IMR-90 (cell line): ENCODE measurements around the gene MAGI2. TPM values are rescaled to one million over a fixed set of nuclear protein-coding genes. Genes with fewer than 3 reads are reported as not detected.
A peak's percentile ranks its signal among the peaks of the same experiment; 100 is the strongest.

Source experiments
- ATAC-seq: fragments of 200-7000 bp; cut with Tn5 transposase; 2 replicates; pipeline ENCODE4 v1.9.1; 2020; ENCODE audit warnings: low read depth, mild to moderate bottlenecking, moderate library complexity
- BruUV-seq: library from RNA; stranded (reverse); fragments of 400-500 nt; replicated peaks from 2 replicates; lab custom pipeline; 2021; lab: Mats Ljungman, UMichigan
- CTCF ChIA-PET: fragments of 300-600 bp; formaldehyde crosslinking; extraction: SDS; loops from one replicate; lab custom pipeline; 2021; ENCODE audit warnings: antibody characterized with exemption; lab: Yijun Ruan, JAX
- POLR2A ChIA-PET: fragments of 300-600 bp; sonication (Branson Sonifier 250); formaldehyde crosslinking; loops from one replicate; lab custom pipeline; 2022; ENCODE audit warnings: antibody characterized with exemption; ENCODE audit not compliant: unreplicated experiment; lab: Charles Lee
- DNase-seq: peaks from one replicate; pipeline ENCODE4 v3.0.0; 2013
- H2AFZ ChIP-seq: replicated peaks from 2 replicates; pipeline ENCODE3; 2013; ENCODE audit warnings: low read length, mild to moderate bottlenecking; ENCODE audit not compliant: poor library complexity
- H2AK5ac ChIP-seq: 2 replicates; pipeline ENCODE4 v1.6.1; 2013; ENCODE audit warnings: low read depth, low read length, inconsistent platforms
- H2AK9ac ChIP-seq: replicated peaks from 2 replicates; pipeline ENCODE3; 2013; ENCODE audit warnings: mild to moderate bottlenecking, low read depth, low read length, moderate library complexity; ENCODE audit not compliant: poor library complexity
- H2BK120ac ChIP-seq: 2 replicates; pipeline ENCODE4 v1.6.1; 2013; ENCODE audit warnings: low read depth, low read length, inconsistent platforms
- H2BK15ac ChIP-seq: 3 replicates; pipeline ENCODE4 v1.6.1; 2013; ENCODE audit warnings: low read depth, low read length, inconsistent platforms
- H2BK20ac ChIP-seq: 2 replicates; pipeline ENCODE4 v1.6.1; 2013; ENCODE audit warnings: low read depth, mild to moderate bottlenecking, inconsistent platforms, low read length, moderate library complexity
- H2BK5ac ChIP-seq: 2 replicates; pipeline ENCODE4 v1.6.1; 2013; ENCODE audit warnings: mild to moderate bottlenecking, low read depth, low read length, inconsistent platforms; ENCODE audit not compliant: poor library complexity, severe bottlenecking
- H3K14ac ChIP-seq: replicated peaks from 2 replicates; pipeline ENCODE4 v1.6.1; 2013; ENCODE audit warnings: low read depth, low read length, inconsistent platforms
- H3K18ac ChIP-seq: 2 replicates; pipeline ENCODE4 v1.6.1; 2013; ENCODE audit warnings: low read depth, low read length, control low read depth
- H3K23ac ChIP-seq: 2 replicates; pipeline ENCODE4 v1.6.1; 2013; ENCODE audit warnings: low read depth, low read length, inconsistent platforms
- H3K27ac ChIP-seq: 2 replicates; pipeline ENCODE4 v1.5.1; 2013; ENCODE audit warnings: mild to moderate bottlenecking, control low read depth, low read length; ENCODE audit not compliant: insufficient read depth
- H3K27me3 ChIP-seq: 2 replicates; pipeline ENCODE4 v1.6.1; 2013; ENCODE audit warnings: low read length; ENCODE audit not compliant: control insufficient read depth, insufficient read depth
- H3K36me3 ChIP-seq: 2 replicates; pipeline ENCODE4 v1.6.1; 2013; ENCODE audit warnings: low read length, mixed read lengths; ENCODE audit not compliant: control insufficient read depth, insufficient read depth
- H3K4ac ChIP-seq: 2 replicates; pipeline ENCODE4 v1.6.1; 2013; ENCODE audit warnings: low read depth, low read length, inconsistent platforms
- H3K4me1 ChIP-seq: 2 replicates; pipeline ENCODE4 v1.6.1; 2013; ENCODE audit warnings: low read length, mixed read lengths; ENCODE audit not compliant: control insufficient read depth, insufficient read depth
- H3K4me2 ChIP-seq: 2 replicates; pipeline ENCODE4 v1.6.1; 2013; ENCODE audit warnings: low read depth, mild to moderate bottlenecking, control low read depth, low read length, moderate library complexity
- H3K4me3 ChIP-seq: 2 replicates; pipeline ENCODE4 v1.5.1; 2013; ENCODE audit warnings: low read depth, mild to moderate bottlenecking, control low read depth, low read length, moderate library complexity; ENCODE audit not compliant: insufficient read depth
- H3K56ac ChIP-seq: 2 replicates; pipeline ENCODE4 v1.6.1; 2013; ENCODE audit warnings: low read length, inconsistent platforms; ENCODE audit not compliant: insufficient read depth; ENCODE audit errors: extremely low read depth
- H3K79me1 ChIP-seq, 2 experiments: 2 replicates each; pipeline ENCODE4 v1.6.1; 2013; ENCODE audit warnings: low read length in 2 of 2, inconsistent platforms in 1 of 2, low read depth in 1 of 2
- H3K9ac ChIP-seq: 2 replicates; pipeline ENCODE4 v1.6.1; 2013; ENCODE audit warnings: low read depth, low read length, control low read depth
- H3K9me1 ChIP-seq: 2 replicates; pipeline ENCODE4 v1.6.1; 2013; ENCODE audit warnings: low read length, inconsistent platforms; ENCODE audit not compliant: insufficient read depth
- H3K9me3 ChIP-seq: 2 replicates; pipeline ENCODE4 v1.6.1; 2013; ENCODE audit warnings: low read length; ENCODE audit not compliant: control insufficient read depth, insufficient read depth
- H4K20me1 ChIP-seq: 2 replicates; pipeline ENCODE4 v1.6.1; 2013; ENCODE audit warnings: low read length, inconsistent platforms; ENCODE audit not compliant: insufficient read depth
- H4K5ac ChIP-seq: 2 replicates; pipeline ENCODE4 v1.6.1; 2013; ENCODE audit warnings: mild to moderate bottlenecking, low read depth, low read length, control low read depth
- H4K8ac ChIP-seq, 2 experiments: 2 replicates each; pipeline ENCODE4 v1.6.1; 2013; ENCODE audit warnings: low read depth in 2 of 2, low read length in 2 of 2, control low read depth in 1 of 2, inconsistent platforms in 1 of 2
- H4K91ac ChIP-seq: 2 replicates; pipeline ENCODE4 v1.6.1; 2013; ENCODE audit warnings: low read depth, low read length, inconsistent platforms; ENCODE audit not compliant: insufficient read depth
- RAD21 ChIP-seq: IDR thresholded peaks from 2 replicates; pipeline ENCODE4 v1.6.1; 2012; ENCODE audit warnings: low read length, improper control_type of control experiment
- WGBS, 2 experiments: methylation state at CpG; one replicate each; pipeline versions ENCODE4 v1.1.5 to v1.1.7; 2013; ENCODE audit warnings: missing lambda C conversion rate in 2 of 2; ENCODE audit not compliant: insufficient read length in 1 of 2; ENCODE audit errors: extremely low coverage in 2 of 2; 5-methylcytosine and 5-hydroxymethylcytosine counted together
- dilution Hi-C: fragments of 300-500 bp; cut with HindIII; formaldehyde crosslinking; loops from one replicate; pipeline ENCODE4 v1.14.3; 2018; ENCODE audit warnings: low sequenced_read_pairs; ENCODE audit not compliant: unreplicated experiment
- in situ Hi-C: fragments of 300-500 bp; cut with MboI; formaldehyde crosslinking; loops from 3 replicates; pipeline ENCODE4 v1.14.3; 2019; ENCODE audit warnings: low sequenced_read_pairs, inconsistent platforms, mixed read lengths
- intact Hi-C: fragments of 100-400 bp; cut with micrococcal nuclease; formaldehyde crosslinking; loops from 2 replicates; pipeline ENCODE4 v1.10.0; 2022
- polyA plus RNA-seq, 3 experiments: library from polyadenylated mRNA; depleted of rRNA; stranded (reverse); fragments of >200 nt; gene quantifications; 2 replicates each; pipeline ENCODE4 v1.2.3, GENCODE V29; 2012; ENCODE audit warnings: low replicate concordance in 1 of 3
- total RNA-seq: library from RNA; depleted of rRNA; stranded (reverse); fragments of >200 nt; gene quantifications from 2 replicates; pipeline ENCODE4 v1.2.3, GENCODE V29; 2012

Gene MAGI2
- total and polyA plus RNA-seq, 2 of the 4 experiments (the other 2 are of a cell fraction): 2.5 to 17.9 TPM

DNA sequence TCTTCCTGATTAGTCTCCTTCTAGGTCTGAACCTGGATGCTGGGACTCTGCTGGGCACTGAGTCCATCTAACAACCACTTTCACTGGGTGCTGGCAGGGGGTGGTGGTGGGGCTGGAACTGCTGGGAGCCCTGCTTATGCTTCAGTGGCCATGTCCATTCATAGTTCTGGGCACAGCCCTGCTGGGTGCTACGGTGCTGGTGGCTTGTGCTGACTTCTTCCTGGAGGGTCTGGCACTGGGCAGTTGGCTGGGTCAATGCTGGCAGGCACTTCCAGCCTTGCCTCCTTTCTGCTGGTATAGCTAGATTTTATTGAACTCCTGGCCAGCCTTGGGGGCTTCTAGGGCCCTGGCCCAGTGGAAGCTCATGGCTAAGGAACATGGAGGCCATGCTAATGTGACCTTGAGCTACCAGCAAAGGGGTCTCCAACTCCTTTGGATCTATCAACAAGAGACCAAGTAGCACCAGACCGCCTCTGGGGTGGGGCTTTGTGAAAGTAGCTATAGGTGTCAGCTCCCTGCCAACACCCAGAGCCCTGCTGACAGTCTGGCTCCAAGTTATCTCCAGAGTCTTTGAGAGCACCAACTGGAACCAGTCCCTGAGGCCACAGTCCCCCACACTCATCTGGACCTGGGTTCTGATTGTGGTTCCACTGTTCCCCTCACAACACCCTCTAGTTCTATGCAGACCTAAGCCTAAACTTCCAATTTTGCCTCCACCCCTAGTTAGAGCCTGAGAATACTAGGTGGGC is 99.6 kb downstream of the MAGI2 start:
- no peaks in the 10 kb centered on the region for H3K9me3 ChIP-seq
- H2AK5ac ChIP-seq: no peak overlapping the region
- no peak overlapping the region for H3K18ac ChIP-seq
- WGBS, 2 experiments: 100% methylated on average over 1 of the region's 2 CpGs; no CpG with 5 or more reads in 1 of the 2 experiments
- H4K8ac ChIP-seq: no peak overlapping the region
- H2BK20ac ChIP-seq: no peak overlapping the region
- H4K20me1 ChIP-seq: peaks cover 4% of the 10 kb centered on the region; the same call in 1 of the 2 replicates
- H3K14ac ChIP-seq: no peak overlapping the region
- intact Hi-C loops: no loop called here
- H3K36me3 ChIP-seq: no peaks in the 10 kb centered on the region
- no peak overlapping the region for H3K4me3 ChIP-seq
- H2BK5ac ChIP-seq: no peak overlapping the region
- TF ChIP-seq RAD21: no peak
- 0 out of 2 replicates have a peak, but pooled peaks cover 5% of the 10 kb centered on the region for H3K4me1 ChIP-seq
- no peak overlapping the region for H3K56ac ChIP-seq
- dilution Hi-C loops: no loop called here
- POLR2A ChIA-PET: no interaction called here
- no peak for DNase-seq
- H2AFZ ChIP-seq: peak overlapping the region; percentile 0
- H3K79me1 ChIP-seq: peaks cover 17 to 32% of the 10 kb centered on the region in 2 experiments
- no peaks in the 10 kb centered on the region for H3K27me3 ChIP-seq
- in situ Hi-C loops: no loop called here
- ATAC-seq: no peak
- H2BK120ac ChIP-seq: no peak overlapping the region
- CTCF ChIA-PET: no interaction called here
- no peak overlapping the region for H3K4me2 ChIP-seq
- no peak overlapping the region for H3K23ac ChIP-seq
- H3K27ac ChIP-seq: no peak overlapping the region
- no peak overlapping the region for H4K5ac ChIP-seq
- no peak overlapping the region for H3K9ac ChIP-seq
- no peak overlapping the region for H4K91ac ChIP-seq
- peaks cover 10% of the 10 kb centered on the region; the same call in 1 of the 2 replicates for H3K9me1 ChIP-seq
- BruUV-seq: no TSS peak
- no peak overlapping the region for H2BK15ac ChIP-seq
- no peak overlapping the region for H2AK9ac ChIP-seq
- H3K4ac ChIP-seq: no peak overlapping the region
